Measurements from ENCODE around the gene NT5DC1. TPM values are rescaled to one million over a fixed set of nuclear protein-coding genes. Genes with fewer than 3 reads are reported as not detected.

The NT5DC1 gene
- total RNA-seq, 2 experiments from 2014 or later, result 48.3 to 49.4 TPM

DNA sequence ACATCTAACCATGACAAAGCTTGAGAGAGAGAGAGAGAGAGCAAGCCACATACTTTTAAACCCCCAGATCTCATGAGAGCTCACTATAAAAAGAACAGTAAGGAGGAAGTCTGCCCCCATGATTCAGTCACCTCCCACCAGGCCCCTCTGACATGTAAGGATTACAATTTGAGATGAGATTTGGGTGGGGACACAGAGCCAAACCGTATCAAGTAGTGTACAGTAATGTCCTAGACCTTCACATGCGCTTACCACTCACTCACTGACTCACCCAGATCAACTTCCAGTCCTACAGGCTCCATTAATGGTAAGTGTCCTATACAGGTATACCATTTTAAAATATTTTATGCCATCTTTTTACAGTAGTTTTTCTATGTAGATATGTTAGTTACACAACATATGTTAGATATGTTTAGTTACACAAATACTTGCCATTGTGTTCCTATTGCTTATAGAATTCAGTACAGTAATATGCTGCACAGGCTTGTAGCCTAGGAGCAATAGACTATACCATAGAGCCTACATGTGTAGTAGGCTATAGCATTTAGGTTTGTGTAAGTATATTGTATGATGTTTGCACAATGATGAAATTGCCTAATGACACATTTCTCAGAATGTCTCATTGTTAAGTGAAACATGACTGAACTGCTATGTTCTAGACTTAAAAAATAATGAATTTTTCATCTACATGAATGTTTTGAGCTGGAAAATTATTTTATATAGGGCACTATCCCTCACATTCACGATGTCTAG, 167.4 kb downstream of the NT5DC1 start:
- no peak overlapping the region for H3K27ac Mint-ChIP-seq
- ChIA-PET POLR2A (interaction anchor here (1.2 to 2.7 kb wide), 4 partner anchors 9 to 303 kb away, joined by 7 to 23 read pairs (median 10); partner anchors contain the start of genes RWDD1, TSPYL1 and TSPYL4), CTCF (interaction anchor here (0.6 to 2.2 kb wide), 19 partner anchors 9 to 303 kb away, joined by 3 to 16 read pairs (median 5); partner anchors contain the start of genes RWDD1, TSPYL1 and TSPYL4)
- H3K9me3 Mint-ChIP-seq, result peaks cover 12% of the 10 kb centered on the region
- H3K4me1 Mint-ChIP-seq, result peaks cover 7% of the 10 kb centered on the region
- H3K4me3 Mint-ChIP-seq, result no peak overlapping the region
- no peak for DNase-seq
- H3K36me3 Mint-ChIP-seq (ENCODE audit: low read depth), result peaks cover 27% of the 10 kb centered on the region
- H3K27me3 Mint-ChIP-seq, result no peaks in the 10 kb centered on the region

DNA sequence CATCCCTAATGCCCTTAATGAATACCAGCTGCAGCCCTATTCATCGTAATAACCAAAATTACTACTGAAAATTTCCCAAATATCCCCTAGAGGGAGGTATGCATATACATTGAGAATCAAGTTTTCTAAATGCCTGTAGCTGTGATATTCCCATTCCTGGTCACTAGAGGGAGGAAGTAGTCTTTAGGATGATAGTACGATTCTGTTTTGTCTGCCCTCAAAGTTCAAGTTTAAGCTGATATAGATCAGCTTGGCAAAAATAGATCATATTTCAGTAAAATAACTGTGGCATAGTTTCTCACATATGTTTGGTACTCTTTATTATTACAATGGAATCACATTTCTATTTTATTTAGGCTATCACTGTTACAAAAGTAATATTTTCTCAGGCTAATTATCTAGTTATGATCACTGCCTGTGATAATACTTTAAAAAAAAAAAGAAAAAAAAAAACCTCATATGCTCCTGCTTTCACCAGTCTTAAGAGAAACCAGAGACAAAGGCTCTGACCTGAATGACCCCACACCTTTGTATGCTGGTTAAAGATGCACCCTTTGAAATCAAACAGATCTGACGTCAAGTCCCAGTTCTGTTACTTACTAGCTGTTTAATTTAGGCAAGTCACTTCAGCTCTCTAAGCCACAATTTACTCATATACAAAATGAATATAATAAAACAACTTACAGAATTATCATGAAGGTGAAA, 168.1 kb downstream of the NT5DC1 start:
- peaks cover 25% of the 10 kb centered on the region for H3K36me3 Mint-ChIP-seq (ENCODE audit: low read depth)
- ChIA-PET POLR2A (interaction anchor here (1.2 to 2.7 kb wide), 4 partner anchors 8 to 302 kb away, joined by 7 to 23 read pairs (median 10); partner anchors contain the start of genes RWDD1, TSPYL1 and TSPYL4), CTCF (interaction anchor here (0.7 to 2.2 kb wide), 20 partner anchors 9 to 376 kb away, joined by 3 to 16 read pairs (median 5); partner anchors contain the start of genes CALHM4 and TSPYL1)
- H3K27ac Mint-ChIP-seq, result no peak overlapping the region
- no peak for DNase-seq
- peaks cover 6% of the 10 kb centered on the region for H3K9me3 Mint-ChIP-seq
- no peaks in the 10 kb centered on the region for H3K27me3 Mint-ChIP-seq
- H3K4me1 Mint-ChIP-seq, result peaks cover 7% of the 10 kb centered on the region
- H3K4me3 Mint-ChIP-seq, result no peak overlapping the region

DNA sequence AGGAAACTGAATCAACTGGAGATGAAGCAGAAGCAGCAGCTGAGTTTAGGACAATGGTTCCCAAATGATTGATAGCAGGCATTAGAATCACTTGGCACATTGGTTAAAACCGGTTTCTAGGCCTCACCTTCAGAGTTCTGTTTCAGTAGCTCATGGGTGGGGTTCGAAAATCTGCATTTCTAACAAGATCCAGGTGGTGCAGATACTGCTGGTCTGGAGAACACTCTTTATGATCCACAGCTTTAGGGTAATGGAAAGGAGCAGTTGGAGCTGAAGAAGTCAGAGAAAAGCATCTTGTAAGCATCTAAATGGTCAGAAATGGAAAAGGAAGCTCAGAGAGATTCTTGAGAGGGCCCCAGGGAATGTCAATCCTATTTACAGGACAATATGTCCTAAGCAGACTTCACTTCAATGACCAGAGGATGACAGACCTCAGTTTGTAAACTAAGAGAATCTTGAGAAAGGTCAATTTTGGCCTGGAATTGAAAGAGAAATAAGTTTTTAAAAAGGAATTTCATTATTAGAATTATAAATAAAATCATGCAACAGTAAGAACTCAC, 170.6 kb downstream of the NT5DC1 start:
- H3K4me1 Mint-ChIP-seq, result peaks cover 16% of the 10 kb centered on the region
- no peak overlapping the region for H3K27ac Mint-ChIP-seq
- H3K9me3 Mint-ChIP-seq, result no peaks in the 10 kb centered on the region
- ChIA-PET POLR2A (interaction anchor here (1.1 to 2.0 kb wide), 2 partner anchors 8 to 300 kb away, joined by 3 to 20 read pairs; partner anchors contain the start of genes RWDD1 and TSPYL1), CTCF (interaction anchor here (1.0 to 1.7 kb wide), 2 partner anchors 9 to 290 kb away, joined by 4 to 6 read pairs; partner anchors contain the start of gene TSPYL1)
- H3K4me3 Mint-ChIP-seq, result no peak overlapping the region
- H3K27me3 Mint-ChIP-seq, result no peaks in the 10 kb centered on the region
- DNase-seq, result no peak
- H3K36me3 Mint-ChIP-seq (ENCODE audit: low read depth), result peaks cover 27% of the 10 kb centered on the region

DNA sequence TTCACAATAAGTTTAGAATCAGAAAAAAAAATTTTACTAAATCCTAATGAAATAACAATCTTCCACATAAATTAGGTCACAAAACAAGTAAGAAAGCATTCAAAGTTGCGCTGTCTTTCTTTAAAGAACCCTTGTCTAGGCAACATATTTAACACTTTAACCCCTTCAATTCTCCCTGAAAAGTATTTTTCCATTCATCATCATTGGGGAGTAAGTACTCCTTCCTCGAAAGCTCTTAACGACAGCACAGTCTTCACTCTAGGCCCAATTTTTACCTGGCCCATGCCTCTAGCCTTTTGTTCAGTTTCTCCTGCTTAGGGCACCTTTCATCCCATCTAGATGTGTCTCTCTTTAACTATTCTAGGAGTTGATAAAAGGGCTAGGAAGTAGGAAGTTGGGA, 176.5 kb downstream of the NT5DC1 start:
- Mint-ChIP-seq H3K36me3 (ENCODE audit: low read depth) (peaks cover 53% of the 10 kb centered on the region), H3K27ac (peak overlapping the region; percentile 54), H3K4me3 (peak overlapping the region; percentile 99), H3K27me3 (no peaks in the 10 kb centered on the region), H3K9me3 (no peaks in the 10 kb centered on the region), H3K4me1 (peaks cover 51% of the 10 kb centered on the region)
- ChIA-PET POLR2A (interaction anchor here (1.0 to 5.3 kb wide), 3 partner anchors 8 to 294 kb away, joined by 4 to 98 read pairs (median 7); partner anchors contain the start of genes RWDD1 and TSPYL4), CTCF (interaction anchor here (0.7 to 1.6 kb wide), 4 partner anchors 8 to 284 kb away, joined by 3 to 7 read pairs (median 4); no protein-coding TSS in a partner anchor)
- no peak for DNase-seq

DNA sequence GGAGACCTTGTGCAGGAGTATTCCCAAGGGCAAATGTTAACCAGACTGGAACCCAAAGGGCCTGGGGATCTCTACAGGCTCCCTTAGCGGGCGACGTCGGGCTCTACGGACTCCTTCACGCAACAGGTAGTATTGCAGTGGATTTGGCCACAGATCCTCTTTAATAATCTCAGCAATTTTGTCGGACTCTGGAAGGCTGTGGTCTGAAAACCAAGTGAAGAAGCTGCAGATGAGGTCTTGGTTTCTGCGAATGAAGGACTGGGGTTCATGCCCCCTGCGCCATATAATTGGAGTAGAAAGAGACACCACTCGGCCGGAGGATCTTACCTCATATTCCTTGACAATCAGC, 177.8 kb downstream of the NT5DC1 start:
- H3K4me3 Mint-ChIP-seq, result peak overlapping the region; percentile 99
- H3K9me3 Mint-ChIP-seq, result no peaks in the 10 kb centered on the region
- no peaks in the 10 kb centered on the region for H3K27me3 Mint-ChIP-seq
- peak overlapping the region; percentile 99 for H3K27ac Mint-ChIP-seq
- DNase-seq, result no peak
- peaks cover 49% of the 10 kb centered on the region for H3K36me3 Mint-ChIP-seq (ENCODE audit: low read depth)
- CTCF ChIA-PET, result interaction anchor here (0.5 to 2.4 kb wide), 5 partner anchors 10 to 292 kb away, joined by 4 to 16 read pairs (median 12); partner anchors contain the start of genes RWDD1 and TSPYL4
- peaks cover 51% of the 10 kb centered on the region for H3K4me1 Mint-ChIP-seq
- POLR2A ChIA-PET, result interaction anchor here (1.0 to 5.3 kb wide), 14 partner anchors 8 to 390 kb away, joined by 3 to 98 read pairs (median 8); partner anchors contain the start of genes NT5DC1, RWDD1, TSPYL4 and ZUP1

DNA sequence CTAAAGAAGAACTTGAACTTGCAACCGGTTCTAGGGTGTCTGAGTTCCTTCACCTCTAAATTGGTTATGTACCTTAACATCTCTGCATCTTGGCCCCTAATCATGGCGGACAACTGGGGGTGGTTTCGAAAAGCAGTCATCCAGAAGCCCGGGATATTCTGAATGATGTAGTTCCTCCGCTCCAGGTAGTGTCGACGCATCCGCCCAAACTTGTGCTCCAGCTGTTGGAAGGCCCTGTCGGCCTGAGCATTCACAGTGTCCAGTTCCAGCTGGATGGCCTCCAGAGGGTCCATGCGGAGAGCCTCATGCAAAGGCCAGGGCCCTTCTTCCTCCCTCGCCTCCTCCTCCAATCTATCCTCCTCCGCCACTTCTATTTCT, 178.2 kb downstream of the NT5DC1 start:
- POLR2A ChIA-PET, result interaction anchor here (1.0 to 5.3 kb wide), 19 partner anchors 8 to 413 kb away, joined by 3 to 98 read pairs (median 5); partner anchors contain the start of genes NT5DC1, RWDD1, TSPYL4 and ZUP1
- Mint-ChIP-seq H3K4me3 (peak overlapping the region; percentile 99), H3K4me1 (peaks cover 51% of the 10 kb centered on the region), H3K27ac (peak overlapping the region; percentile 99), H3K9me3 (no peaks in the 10 kb centered on the region), H3K36me3 (ENCODE audit: low read depth) (peaks cover 48% of the 10 kb centered on the region), H3K27me3 (no peaks in the 10 kb centered on the region)
- CTCF ChIA-PET, result interaction anchor here (2.3 to 2.4 kb wide), 4 partner anchors 10 to 292 kb away, joined by 9 to 16 read pairs (median 12); partner anchors contain the start of genes RWDD1 and TSPYL4
- DNase-seq, result peak; percentile 28

DNA sequence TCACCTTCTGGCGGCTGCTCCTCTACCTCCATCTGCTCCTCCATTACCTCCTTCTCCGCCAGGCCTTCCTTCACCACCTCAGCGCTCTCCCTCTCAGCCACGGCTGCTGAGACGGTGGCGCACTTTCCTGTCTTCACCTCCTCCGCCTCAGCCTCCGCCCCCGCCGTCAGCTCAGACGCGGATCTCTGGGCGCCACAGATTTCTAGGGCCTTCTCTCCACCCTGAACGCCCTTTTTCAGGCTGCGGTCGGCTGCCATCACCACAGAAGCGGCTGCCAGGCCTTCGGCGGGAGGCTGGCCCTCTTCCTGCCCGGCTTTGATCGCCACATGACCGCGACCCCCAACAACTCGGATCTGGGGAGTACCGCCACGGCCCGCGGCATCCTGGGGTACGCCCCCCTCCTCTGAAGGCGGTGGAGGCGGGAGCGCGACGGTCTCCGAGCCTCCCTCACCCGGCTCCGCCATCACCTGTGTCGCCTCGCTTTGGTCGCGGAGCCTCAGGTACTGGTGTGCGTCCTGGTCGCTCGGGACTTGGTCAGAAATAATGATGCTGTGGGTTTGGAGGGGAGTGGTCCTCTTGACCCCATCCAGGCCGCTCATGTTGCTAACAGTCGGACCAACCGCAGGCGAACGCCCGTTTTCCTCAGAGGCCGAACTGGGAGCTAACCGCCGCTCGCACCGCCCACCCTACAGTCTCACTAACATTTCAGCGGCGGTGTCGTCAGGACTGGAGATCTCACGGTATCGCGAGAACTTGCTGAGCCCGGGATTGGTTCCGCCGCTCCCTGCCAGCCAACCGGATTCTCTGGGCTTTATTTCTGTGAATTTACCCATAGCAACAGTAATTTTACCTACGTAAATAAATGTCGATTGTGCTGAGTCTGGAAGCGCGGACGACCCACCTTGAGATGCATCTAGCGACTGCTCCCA, 178.8 kb downstream of the NT5DC1 start, which contains the start of gene TSPYL1:
TSPYL1 (minus strand) TSS at position 699 of the 929 bp plus-strand sequence; CDS start at position 599, 100 bp downstream.
- Mint-ChIP-seq H3K4me1 (peaks cover 50% of the 10 kb centered on the region), H3K9me3 (no peaks in the 10 kb centered on the region), H3K36me3 (ENCODE audit: low read depth) (peaks cover 44% of the 10 kb centered on the region), H3K27me3 (no peaks in the 10 kb centered on the region), H3K4me3 (peak within 1 kb of the TSS; percentile 99), H3K27ac (peak within 1 kb of the TSS; percentile 99)
- peak; percentile 96 for DNase-seq
- ChIA-PET CTCF (interaction anchor here (1.4 to 2.4 kb wide), 7 partner anchors 9 to 291 kb away, joined by 5 to 16 read pairs (median 9); partner anchors contain the start of genes RWDD1 and TSPYL4), POLR2A (interaction anchor here (0.8 to 5.3 kb wide), 22 partner anchors 9 to 412 kb away, joined by 3 to 98 read pairs (median 5); partner anchors contain the start of genes NT5DC1, RWDD1, TSPYL4 and ZUP1)

DNA sequence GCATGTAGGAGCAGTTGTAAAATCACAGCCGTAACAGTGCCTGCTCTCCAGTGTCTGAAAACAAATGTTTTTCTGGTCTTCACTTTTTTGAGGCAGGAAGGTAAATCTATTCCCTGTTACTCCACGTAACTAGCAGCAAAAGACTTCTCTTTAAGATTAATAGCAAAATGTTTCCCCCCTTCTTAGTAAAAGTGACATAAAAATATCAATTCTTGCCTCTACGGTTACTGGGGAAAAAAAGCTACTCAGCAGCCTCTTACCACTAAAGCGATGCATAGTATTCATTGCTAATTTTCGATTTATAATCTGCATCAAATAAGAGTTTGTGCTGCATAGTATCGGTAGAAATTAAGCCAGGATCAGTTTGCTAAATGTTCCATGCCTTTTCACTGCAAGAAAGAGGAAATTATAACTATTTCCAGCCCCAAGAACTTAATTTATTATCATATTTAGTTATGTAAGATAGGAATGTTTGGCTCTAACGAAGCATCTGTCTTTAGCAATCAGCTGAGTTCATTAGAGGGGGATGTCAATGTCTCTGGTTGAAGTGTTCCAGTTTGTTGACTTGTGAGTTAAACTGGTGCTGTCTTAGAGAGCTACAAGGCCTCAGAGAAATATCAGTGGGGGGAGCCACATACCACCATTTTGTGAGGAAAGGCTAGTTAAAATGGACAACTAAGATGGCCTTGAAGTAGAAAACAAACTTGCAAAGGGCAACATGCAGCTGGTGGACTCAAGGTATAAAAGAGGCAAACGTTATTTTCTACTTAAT, 179.7 kb downstream of the NT5DC1 start:
- ChIA-PET POLR2A (interaction anchor here (0.8 to 5.3 kb wide), 15 partner anchors 8 to 388 kb away, joined by 3 to 98 read pairs (median 8); partner anchors contain the start of genes NT5DC1, RWDD1, TSPYL4 and ZUP1), CTCF (interaction anchor here (1.4 to 2.4 kb wide), 8 partner anchors 8 to 291 kb away, joined by 5 to 16 read pairs (median 8); partner anchors contain the start of genes RWDD1 and TSPYL4)
- Mint-ChIP-seq H3K9me3 (no peaks in the 10 kb centered on the region), H3K27ac (peak overlapping the region; percentile 99), H3K4me1 (peaks cover 45% of the 10 kb centered on the region), H3K27me3 (no peaks in the 10 kb centered on the region), H3K36me3 (ENCODE audit: low read depth) (peaks cover 38% of the 10 kb centered on the region), H3K4me3 (peak overlapping the region; percentile 99)
- DNase-seq, result no peak

DNA sequence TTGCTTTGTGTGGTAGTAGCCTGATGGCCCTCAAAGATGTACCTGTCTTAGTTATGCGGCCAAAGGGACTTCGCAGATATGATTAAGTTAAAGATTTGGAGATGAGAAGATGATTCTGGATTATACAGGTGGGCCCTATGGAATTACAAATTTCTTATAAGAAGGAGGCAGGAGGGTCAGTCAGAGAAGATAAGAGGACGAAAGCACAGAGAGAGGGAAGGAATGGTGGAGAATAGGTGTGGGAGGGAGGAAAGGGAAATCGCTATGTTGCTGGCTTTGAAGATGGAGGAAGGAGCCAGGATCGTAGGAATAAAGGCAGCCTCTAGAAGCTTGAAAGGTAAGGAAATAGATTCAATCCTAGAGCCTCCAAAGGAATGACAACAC, 180.3 kb downstream of the NT5DC1 start:
- ChIA-PET CTCF (interaction anchor here (1.4 to 2.0 kb wide), 3 partner anchors 10 to 280 kb away, joined by 5 to 6 read pairs (median 6); no protein-coding TSS in a partner anchor), POLR2A (interaction anchor here (2.1 to 5.3 kb wide), 4 partner anchors 28 to 291 kb away, joined by 7 to 98 read pairs (median 32); partner anchors contain the start of genes RWDD1 and TSPYL4)
- H3K4me3 Mint-ChIP-seq, result peak overlapping the region; percentile 99
- H3K27ac Mint-ChIP-seq, result no peak overlapping the region
- H3K4me1 Mint-ChIP-seq, result peaks cover 41% of the 10 kb centered on the region
- H3K36me3 Mint-ChIP-seq (ENCODE audit: low read depth), result peaks cover 35% of the 10 kb centered on the region
- H3K9me3 Mint-ChIP-seq, result no peaks in the 10 kb centered on the region
- no peaks in the 10 kb centered on the region for H3K27me3 Mint-ChIP-seq
- no peak for DNase-seq

DNA sequence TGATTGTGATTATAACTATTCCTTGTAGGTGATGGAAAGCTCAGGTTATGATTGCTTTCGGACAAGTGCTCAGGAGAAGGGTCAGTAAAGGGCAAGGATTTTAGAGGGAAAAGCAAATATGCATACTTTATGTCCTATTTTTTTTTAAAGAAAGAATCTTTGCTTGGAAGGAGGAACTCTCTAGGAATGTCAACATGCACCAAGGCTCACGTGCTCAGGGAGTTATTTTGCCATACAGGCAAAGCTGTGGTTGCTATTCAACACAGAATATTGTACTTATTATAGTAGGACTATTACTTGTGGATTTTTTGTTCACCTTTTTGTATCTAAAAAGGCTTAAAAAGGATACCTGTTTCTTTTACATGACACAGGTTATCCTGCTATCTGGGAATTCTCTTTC, 182.0 kb downstream of the NT5DC1 start:
- POLR2A ChIA-PET, result interaction anchor here (0.9 to 1.1 kb wide), 2 partner anchors 10 to 88 kb away, joined by 3 read pairs; partner anchors contain the start of gene DSE
- no peak overlapping the region for H3K4me3 Mint-ChIP-seq
- DNase-seq, result no peak
- CTCF ChIA-PET, result no interaction called here
- H3K4me1 Mint-ChIP-seq, result peaks cover 27% of the 10 kb centered on the region
- H3K36me3 Mint-ChIP-seq (ENCODE audit: low read depth), result peaks cover 19% of the 10 kb centered on the region
- H3K9me3 Mint-ChIP-seq, result no peaks in the 10 kb centered on the region
- H3K27me3 Mint-ChIP-seq, result no peaks in the 10 kb centered on the region
- no peak overlapping the region for H3K27ac Mint-ChIP-seq

All from activated CD4-positive, alpha-beta memory T cell treated with anti-CD3 and anti-CD28 coated beads, Interleukin-2, amount 10 ng/mL, durations not matched to agents 7 days and 5 days (primary cell).